Measurements from ENCODE around the gene ACBD4.
A peak's percentile ranks its signal among the peaks of the same experiment; 100 is the strongest.

Gene ACBD4

GRCh38 chr17:45136846-45137560 lies 1.5 kb downstream of the ACBD4 start:
- H3K27ac ChIP-seq (ENCODE audit: low read length): no peak overlapping the region
- no peaks in the 10 kb centered on the region for H3K27me3 ChIP-seq (ENCODE audit: control insufficient read depth, insufficient read depth, low read length)
- H3K36me3 ChIP-seq (ENCODE audit: control insufficient read depth, insufficient read depth, low read length): peaks cover 3% of the 10 kb centered on the region; the same call in 1 of the 2 replicates
- DNase-seq (ENCODE audit: low read depth, low spot score): no peak
- H3K4me3 ChIP-seq (ENCODE audit: low read length): no peak overlapping the region
- WGBS (ENCODE audit: insufficient coverage, insufficient read length): no CpG with 5 or more reads among the region's 12 CpGs
- H3K4me1 ChIP-seq (ENCODE audit: control insufficient read depth, insufficient read depth, low read length): no peaks in the 10 kb centered on the region
- H3K9me3 ChIP-seq (ENCODE audit: control insufficient read depth, insufficient read depth, low read length): no peaks in the 10 kb centered on the region

GRCh38 chr17:45137561-45138305 lies 2.2 kb downstream of the ACBD4 start:
- no peaks in the 10 kb centered on the region for H3K4me1 ChIP-seq (ENCODE audit: control insufficient read depth, insufficient read depth, low read length)
- WGBS (ENCODE audit: insufficient coverage, insufficient read length): no CpG with 5 or more reads among the region's 11 CpGs
- H3K36me3 ChIP-seq (ENCODE audit: control insufficient read depth, insufficient read depth, low read length): peaks cover 3% of the 10 kb centered on the region; the same call in 1 of the 2 replicates
- no peak overlapping the region for H3K4me3 ChIP-seq (ENCODE audit: low read length)
- no peaks in the 10 kb centered on the region for H3K9me3 ChIP-seq (ENCODE audit: control insufficient read depth, insufficient read depth, low read length)
- no peak overlapping the region for H3K27ac ChIP-seq (ENCODE audit: low read length)
- no peaks in the 10 kb centered on the region for H3K27me3 ChIP-seq (ENCODE audit: control insufficient read depth, insufficient read depth, low read length)
- DNase-seq (ENCODE audit: low read depth, low spot score): no peak

- H3K4me3 ChIP-seq (ENCODE audit: low read length): no peak overlapping the region
- no peaks in the 10 kb centered on the region for H3K27me3 ChIP-seq (ENCODE audit: control insufficient read depth, insufficient read depth, low read length)
- WGBS (ENCODE audit: insufficient coverage, insufficient read length): no CpG with 5 or more reads among the region's 14 CpGs
- no peaks in the 10 kb centered on the region; the same call in 1 of the 2 replicates for H3K4me1 ChIP-seq (ENCODE audit: control insufficient read depth, insufficient read depth, low read length)
- H3K9me3 ChIP-seq (ENCODE audit: control insufficient read depth, insufficient read depth, low read length): no peaks in the 10 kb centered on the region
- no peak for DNase-seq (ENCODE audit: low read depth, low spot score)
- no peak overlapping the region for H3K27ac ChIP-seq (ENCODE audit: low read length)
- H3K36me3 ChIP-seq (ENCODE audit: control insufficient read depth, insufficient read depth, low read length): peaks cover 3% of the 10 kb centered on the region; the same call in 1 of the 2 replicates
These were observed 3.5 kb downstream of the ACBD4 start for GRCh38 chr17:45138911-45139532.

GRCh38 chr17:45139533-45139920 lies 4.0 kb downstream of the ACBD4 start:
- peaks cover 3% of the 10 kb centered on the region; the same call in 1 of the 2 replicates for H3K36me3 ChIP-seq (ENCODE audit: control insufficient read depth, insufficient read depth, low read length)
- no peaks in the 10 kb centered on the region; the same call in 1 of the 2 replicates for H3K4me1 ChIP-seq (ENCODE audit: control insufficient read depth, insufficient read depth, low read length)
- H3K9me3 ChIP-seq (ENCODE audit: control insufficient read depth, insufficient read depth, low read length): no peaks in the 10 kb centered on the region
- H3K27ac ChIP-seq (ENCODE audit: low read length): no peak overlapping the region
- H3K4me3 ChIP-seq (ENCODE audit: low read length): no peak overlapping the region
- DNase-seq (ENCODE audit: low read depth, low spot score): no peak
- no CpG with 5 or more reads among the region's 4 CpGs for WGBS (ENCODE audit: insufficient coverage, insufficient read length)
- no peaks in the 10 kb centered on the region for H3K27me3 ChIP-seq (ENCODE audit: control insufficient read depth, insufficient read depth, low read length)

GRCh38 chr17:45143094-45143670 lies 7.7 kb downstream of the ACBD4 start:
- Histone ChIP-seq H3K9me3 (ENCODE audit: control insufficient read depth, insufficient read depth, low read length) (no peaks in the 10 kb centered on the region), H3K27ac (ENCODE audit: low read length) (no peak overlapping the region), H3K4me3 (ENCODE audit: low read length) (peak overlapping the region; percentile 62; the same call in 1 of the 2 replicates), H3K4me1 (ENCODE audit: control insufficient read depth, insufficient read depth, low read length) (peaks cover 5% of the 10 kb centered on the region), H3K27me3 (ENCODE audit: control insufficient read depth, insufficient read depth, low read length) (no peaks in the 10 kb centered on the region), H3K36me3 (ENCODE audit: control insufficient read depth, insufficient read depth, low read length) (no peaks in the 10 kb centered on the region)
- DNase-seq (ENCODE audit: low read depth, low spot score): no peak
- WGBS (ENCODE audit: insufficient coverage, insufficient read length): no CpG with 5 or more reads among the region's 13 CpGs

- Histone ChIP-seq H3K27me3 (ENCODE audit: control insufficient read depth, insufficient read depth, low read length) (no peaks in the 10 kb centered on the region), H3K36me3 (ENCODE audit: control insufficient read depth, insufficient read depth, low read length) (no peaks in the 10 kb centered on the region), H3K4me3 (ENCODE audit: low read length) (peak overlapping the region; percentile 62; the same call in 1 of the 2 replicates), H3K9me3 (ENCODE audit: control insufficient read depth, insufficient read depth, low read length) (no peaks in the 10 kb centered on the region), H3K27ac (ENCODE audit: low read length) (no peak overlapping the region), H3K4me1 (ENCODE audit: control insufficient read depth, insufficient read depth, low read length) (peaks cover 5% of the 10 kb centered on the region)
- no CpG with 5 or more reads among the region's 21 CpGs for WGBS (ENCODE audit: insufficient coverage, insufficient read length)
- no peak for DNase-seq (ENCODE audit: low read depth, low spot score)
These were observed 8.3 kb downstream of the ACBD4 start for GRCh38 chr17:45143767-45144198.

- Histone ChIP-seq H3K4me1 (ENCODE audit: control insufficient read depth, insufficient read depth, low read length) (peaks cover 5% of the 10 kb centered on the region), H3K4me3 (ENCODE audit: low read length) (peak overlapping the region; percentile 62; the same call in 1 of the 2 replicates)
- WGBS (ENCODE audit: insufficient coverage, insufficient read length): no CpG with 5 or more reads among the region's 71 CpGs
These were observed 8.9 kb downstream of the ACBD4 start for GRCh38 chr17:45144199-45145034.

GRCh38 chr17:45145035-45145389 lies 9.5 kb downstream of the ACBD4 start:
- Histone ChIP-seq H3K4me3 (ENCODE audit: low read length) (no peak overlapping the region), H3K27ac (ENCODE audit: low read length) (no peak overlapping the region), H3K27me3 (ENCODE audit: control insufficient read depth, insufficient read depth, low read length) (no peaks in the 10 kb centered on the region), H3K9me3 (ENCODE audit: control insufficient read depth, insufficient read depth, low read length) (no peaks in the 10 kb centered on the region), H3K4me1 (ENCODE audit: control insufficient read depth, insufficient read depth, low read length) (peaks cover 5% of the 10 kb centered on the region), H3K36me3 (ENCODE audit: control insufficient read depth, insufficient read depth, low read length) (no peaks in the 10 kb centered on the region)
- WGBS (ENCODE audit: insufficient coverage, insufficient read length): no CpG with 5 or more reads among the region's 8 CpGs
- DNase-seq (ENCODE audit: low read depth, low spot score): no peak

More at GRCh38 chr17:45144199-45145034, 8.9 kb downstream of the ACBD4 start:
- H3K36me3 ChIP-seq (ENCODE audit: control insufficient read depth, insufficient read depth, low read length): no peaks in the 10 kb centered on the region
- H3K27me3 ChIP-seq (ENCODE audit: control insufficient read depth, insufficient read depth, low read length): no peaks in the 10 kb centered on the region
- H3K27ac ChIP-seq (ENCODE audit: low read length): no peak overlapping the region
- no peak for DNase-seq (ENCODE audit: low read depth, low spot score)
- H3K9me3 ChIP-seq (ENCODE audit: control insufficient read depth, insufficient read depth, low read length): no peaks in the 10 kb centered on the region

GRCh38 chr17:45146166-45146565 lies 10.7 kb downstream of the ACBD4 start:
- no peaks in the 10 kb centered on the region for H3K9me3 ChIP-seq (ENCODE audit: control insufficient read depth, insufficient read depth, low read length)
- H3K36me3 ChIP-seq (ENCODE audit: control insufficient read depth, insufficient read depth, low read length): no peaks in the 10 kb centered on the region
- H3K27me3 ChIP-seq (ENCODE audit: control insufficient read depth, insufficient read depth, low read length): no peaks in the 10 kb centered on the region
- H3K4me3 ChIP-seq (ENCODE audit: low read length): no peak overlapping the region
- DNase-seq (ENCODE audit: low read depth, low spot score): no peak
- no peak overlapping the region for H3K27ac ChIP-seq (ENCODE audit: low read length)
- no CpG with 5 or more reads among the region's 10 CpGs for WGBS (ENCODE audit: insufficient coverage, insufficient read length)
- peaks cover 5% of the 10 kb centered on the region for H3K4me1 ChIP-seq (ENCODE audit: control insufficient read depth, insufficient read depth, low read length)

DNA sequence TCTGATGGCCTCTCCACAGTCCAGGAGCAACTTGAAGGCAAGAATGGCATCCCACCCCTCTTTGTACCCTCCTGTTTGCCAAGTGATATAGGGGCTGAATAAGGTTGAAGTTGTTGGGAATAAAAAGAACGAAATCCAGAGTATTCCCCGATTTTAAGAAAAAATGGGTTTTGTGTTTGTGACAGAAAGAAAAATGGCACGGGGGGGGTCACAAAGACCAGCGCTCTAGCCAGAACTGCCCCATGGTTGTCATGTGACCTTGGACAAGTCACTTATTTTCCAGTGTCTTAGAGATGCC lies 11.1 kb downstream of the ACBD4 start:
- WGBS (ENCODE audit: insufficient coverage, insufficient read length): 100% methylated on average over 2 of the region's 4 CpGs
- no peaks in the 10 kb centered on the region for H3K9me3 ChIP-seq (ENCODE audit: control insufficient read depth, insufficient read depth, low read length)
- H3K27ac ChIP-seq (ENCODE audit: low read length): no peak overlapping the region
- no peaks in the 10 kb centered on the region for H3K27me3 ChIP-seq (ENCODE audit: control insufficient read depth, insufficient read depth, low read length)
- H3K4me3 ChIP-seq (ENCODE audit: low read length): no peak overlapping the region
- H3K36me3 ChIP-seq (ENCODE audit: control insufficient read depth, insufficient read depth, low read length): no peaks in the 10 kb centered on the region
- no peak for DNase-seq (ENCODE audit: low read depth, low spot score)
- H3K4me1 ChIP-seq (ENCODE audit: control insufficient read depth, insufficient read depth, low read length): peaks cover 5% of the 10 kb centered on the region

Data from iPS DF 6.9 (cell line).